ENCODE measurements around the gene CGN.
"Not testable (repeated sequence)": the region's sequence is repeated elsewhere in the genome, so short reads cannot be mapped to it uniquely, and the experiment has no call there.

Gene CGN

DNA sequence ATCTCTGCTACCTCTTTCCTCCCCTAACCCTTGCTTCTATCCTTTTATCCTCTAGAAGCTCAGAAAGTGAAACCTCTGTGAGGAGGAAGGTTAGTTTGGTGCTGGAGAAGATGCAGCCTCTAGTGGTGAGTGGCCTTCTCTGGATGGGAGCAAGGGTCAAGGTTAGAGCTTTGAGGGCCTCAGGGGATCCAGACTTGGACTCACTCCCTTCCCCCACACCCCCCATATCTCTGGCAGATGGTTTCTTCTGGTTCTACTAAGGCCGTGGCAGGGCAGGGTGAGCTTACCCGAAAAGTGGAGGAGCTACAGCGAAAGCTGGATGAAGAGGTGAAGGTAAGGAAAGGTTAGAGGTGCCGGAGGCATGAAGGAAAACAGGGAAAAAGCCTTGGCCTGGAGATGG lies 9.2 kb downstream of the CGN start:
- no peak for DNase-seq (ENCODE audit: low read depth in 2 of 2, low spot score in 1 of 2)

DNA sequence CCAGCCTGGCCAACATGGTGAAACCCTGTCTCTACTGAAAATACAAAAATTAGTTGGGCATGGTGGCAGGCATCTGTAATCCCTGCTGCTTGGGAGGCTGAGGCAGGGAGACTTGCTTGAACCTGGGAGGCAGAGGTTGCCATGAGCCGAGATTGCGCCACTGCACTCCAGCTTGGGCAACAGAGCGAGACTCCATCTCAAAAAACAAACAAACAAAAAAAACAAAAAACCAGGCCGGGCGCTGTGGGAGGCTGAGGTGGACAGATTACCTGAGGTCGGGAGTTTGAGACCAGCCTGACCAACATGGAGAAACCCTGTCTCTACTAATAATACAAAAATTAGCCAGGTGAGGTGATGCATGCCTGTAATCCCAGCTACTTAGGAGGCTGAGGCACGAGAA lies 11.2 kb downstream of the CGN start:
- DNase-seq (ENCODE audit: low read depth in 2 of 2, low spot score in 1 of 2), result not testable (repeated sequence)

DNA sequence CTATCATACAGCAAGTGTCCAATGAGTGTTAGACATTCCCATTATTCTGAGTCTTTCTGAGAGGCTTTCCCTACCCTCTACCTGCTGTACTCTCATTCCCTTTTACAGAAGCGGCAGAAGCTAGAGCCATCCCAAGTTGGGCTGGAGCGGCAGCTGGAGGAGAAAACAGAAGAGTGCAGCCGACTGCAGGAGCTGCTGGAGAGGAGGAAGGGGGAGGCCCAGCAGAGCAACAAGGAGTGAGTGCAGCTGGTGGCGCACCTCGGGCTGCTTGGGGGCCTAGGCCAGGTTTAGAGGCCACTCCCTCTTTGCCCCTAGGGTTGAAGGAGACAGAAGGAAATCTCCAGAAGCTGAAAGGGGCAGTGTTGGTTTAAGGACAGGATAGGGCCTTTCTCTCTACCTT lies 12.1 kb downstream of the CGN start:
- no peak for DNase-seq (ENCODE audit: low read depth in 2 of 2, low spot score in 1 of 2)

DNA sequence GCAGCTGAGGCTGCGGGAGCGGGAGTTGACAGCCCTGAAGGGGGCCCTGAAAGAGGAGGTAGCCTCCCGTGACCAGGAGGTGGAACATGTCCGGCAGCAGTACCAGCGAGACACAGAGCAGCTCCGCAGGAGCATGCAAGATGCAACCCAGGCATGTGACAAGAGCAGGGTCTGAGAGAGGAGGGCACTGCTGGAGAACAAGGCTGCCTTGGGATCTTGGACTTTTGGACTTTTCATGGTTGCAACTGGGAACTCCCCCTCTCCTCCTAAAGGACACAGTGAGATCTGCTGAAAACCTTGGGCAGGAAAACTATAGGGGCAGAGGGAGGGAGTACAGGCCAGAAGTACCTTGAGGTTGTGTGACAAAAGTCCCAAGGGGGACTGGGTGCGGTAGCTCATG lies 13.5 kb downstream of the CGN start:
- no peak for DNase-seq (ENCODE audit: low read depth in 2 of 2, low spot score in 1 of 2)

DNA sequence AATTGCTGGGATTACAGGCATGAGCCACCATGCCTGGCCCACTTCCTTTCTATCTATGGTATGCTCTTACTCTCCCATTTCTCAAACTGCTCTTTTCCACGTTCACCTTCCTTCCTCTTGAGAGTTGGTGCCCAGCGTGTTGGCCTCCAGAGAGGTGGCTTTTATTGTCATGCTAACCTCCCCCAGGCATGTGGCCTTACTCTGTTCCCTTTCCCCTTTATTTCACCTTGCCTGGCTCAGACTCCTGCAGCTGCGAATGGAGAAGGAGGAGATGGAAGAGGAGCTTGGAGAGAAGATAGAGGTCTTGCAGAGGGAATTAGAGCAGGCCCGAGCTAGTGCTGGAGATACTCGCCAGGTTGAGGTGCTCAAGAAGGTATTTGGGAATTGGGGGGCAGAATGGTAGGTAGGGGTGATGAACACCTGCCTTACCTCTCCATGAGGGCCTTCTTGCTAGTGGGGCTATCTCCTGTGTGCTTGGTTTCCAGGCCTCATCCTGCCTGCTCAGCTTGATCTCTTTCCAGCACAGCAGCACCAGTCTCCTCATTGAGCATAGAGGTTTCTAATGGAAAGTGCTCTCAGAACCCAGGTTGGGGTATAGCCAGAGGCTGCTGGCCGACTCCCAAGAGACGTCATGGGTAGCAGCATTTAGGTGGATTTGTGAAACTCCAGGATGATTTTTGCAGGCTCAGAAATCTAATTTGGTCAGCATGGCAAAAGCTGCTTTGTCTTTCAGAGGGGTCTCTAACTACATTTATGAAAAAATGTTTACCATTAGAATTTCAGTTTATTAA lies 15.7 kb downstream of the CGN start:
- DNase-seq (ENCODE audit: low read depth in 2 of 2, low spot score in 1 of 2), result no peak

DNA sequence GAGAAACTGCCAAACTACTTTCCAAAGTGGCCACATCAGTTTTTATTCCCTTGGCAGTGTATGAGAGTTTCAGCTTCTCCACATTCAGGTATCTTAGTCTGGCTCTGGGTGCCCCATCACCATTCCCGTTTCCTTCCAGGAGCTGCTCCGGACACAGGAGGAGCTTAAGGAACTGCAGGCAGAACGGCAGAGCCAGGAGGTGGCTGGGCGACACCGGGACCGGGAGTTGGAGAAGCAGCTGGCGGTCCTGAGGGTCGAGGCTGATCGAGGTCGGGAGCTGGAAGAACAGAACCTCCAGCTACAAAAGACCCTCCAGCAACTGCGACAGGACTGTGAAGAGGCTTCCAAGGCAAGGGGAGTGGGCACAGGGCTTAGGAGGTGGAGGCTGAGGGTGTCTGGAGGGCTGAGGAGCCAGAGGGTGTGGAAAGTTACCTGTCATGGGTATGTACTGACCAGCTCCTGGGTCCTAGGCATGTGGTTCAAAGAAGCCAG lies 18.1 kb downstream of the CGN start:
- DNase-seq (ENCODE audit: low read depth in 2 of 2, low spot score in 1 of 2), result no peak

DNA sequence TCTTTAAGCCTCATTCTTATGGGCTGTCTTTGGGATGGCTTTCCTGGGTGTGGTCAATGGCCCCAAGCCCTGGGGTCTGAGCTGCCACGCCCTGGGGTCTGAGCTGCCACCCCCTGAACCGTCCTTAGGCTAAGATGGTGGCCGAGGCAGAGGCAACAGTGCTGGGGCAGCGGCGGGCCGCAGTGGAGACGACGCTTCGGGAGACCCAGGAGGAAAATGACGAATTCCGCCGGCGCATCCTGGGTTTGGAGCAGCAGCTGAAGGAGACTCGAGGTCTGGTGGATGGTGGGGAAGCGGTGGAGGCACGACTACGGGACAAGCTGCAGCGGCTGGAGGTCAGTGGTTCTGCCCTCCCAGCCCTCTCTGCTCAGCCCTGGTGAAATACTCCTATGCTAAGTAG lies 18.6 kb downstream of the CGN start:
- DNase-seq (ENCODE audit: low read depth in 2 of 2, low spot score in 1 of 2), result no peak

DNA sequence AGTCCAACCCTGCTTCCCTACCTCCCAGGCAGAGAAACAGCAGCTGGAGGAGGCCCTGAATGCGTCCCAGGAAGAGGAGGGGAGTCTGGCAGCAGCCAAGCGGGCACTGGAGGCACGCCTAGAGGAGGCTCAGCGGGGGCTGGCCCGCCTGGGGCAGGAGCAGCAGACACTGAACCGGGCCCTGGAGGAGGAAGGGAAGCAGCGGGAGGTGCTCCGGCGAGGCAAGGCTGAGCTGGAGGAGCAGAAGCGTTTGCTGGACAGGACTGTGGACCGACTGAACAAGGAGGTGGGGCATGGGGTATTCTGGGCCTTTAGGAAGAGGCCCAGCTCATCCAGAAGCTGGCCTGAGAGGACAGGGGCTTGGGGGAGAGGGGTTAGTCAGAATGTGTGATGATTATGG lies 19.3 kb downstream of the CGN start:
- no peak for DNase-seq (ENCODE audit: low read depth in 2 of 2, low spot score in 1 of 2)

DNA sequence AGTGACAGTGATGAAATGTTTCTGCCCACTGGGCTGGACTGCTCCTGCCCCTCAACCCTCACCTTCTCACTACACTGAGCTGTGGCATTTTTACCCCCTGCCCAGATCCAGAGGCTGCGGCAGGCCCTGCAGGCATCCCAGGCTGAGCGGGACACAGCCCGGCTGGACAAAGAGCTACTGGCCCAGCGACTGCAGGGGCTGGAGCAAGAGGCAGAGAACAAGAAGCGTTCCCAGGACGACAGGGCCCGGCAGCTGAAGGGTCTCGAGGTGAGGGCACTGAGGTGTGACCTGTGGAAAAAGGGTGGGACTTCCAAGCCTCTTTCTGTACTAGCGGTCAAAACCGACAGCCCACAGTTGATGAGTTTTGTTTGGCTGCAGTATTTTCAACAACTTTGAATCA lies 22.7 kb downstream of the CGN start:
- no peak for DNase-seq (ENCODE audit: low read depth in 2 of 2, low spot score in 1 of 2)

DNA sequence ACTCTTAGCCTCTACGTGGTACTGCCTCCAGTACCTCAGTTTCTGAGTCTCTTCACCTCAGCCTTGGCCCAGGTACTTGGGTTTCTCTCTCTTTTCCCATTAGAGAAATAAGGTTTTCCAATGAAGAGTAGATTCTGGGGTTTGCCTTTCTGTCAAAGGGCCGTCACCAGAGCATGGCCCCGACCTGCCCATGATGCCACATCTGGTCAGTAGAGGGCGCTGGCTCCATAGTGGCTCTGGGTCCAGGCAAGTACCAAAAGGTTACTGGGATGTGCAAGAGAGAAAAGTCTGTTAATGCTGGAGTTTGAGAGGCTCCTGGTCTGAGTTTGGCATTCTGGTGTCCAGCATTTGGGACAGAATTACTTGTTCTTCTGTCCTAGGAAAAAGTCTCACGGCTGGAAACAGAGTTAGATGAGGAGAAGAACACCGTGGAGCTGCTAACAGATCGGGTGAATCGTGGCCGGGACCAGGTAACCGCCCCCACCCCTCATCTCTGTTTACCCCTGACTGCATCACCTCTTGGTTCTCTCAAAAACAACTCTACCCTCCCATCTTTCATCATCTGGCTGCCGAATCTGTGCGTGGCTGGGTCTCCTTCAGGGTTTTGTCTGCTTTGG lies 23.6 kb downstream of the CGN start:
- peak; percentile 45 to 61 for DNase-seq (ENCODE audit: low read depth in 2 of 2, low spot score in 1 of 2)

DNA sequence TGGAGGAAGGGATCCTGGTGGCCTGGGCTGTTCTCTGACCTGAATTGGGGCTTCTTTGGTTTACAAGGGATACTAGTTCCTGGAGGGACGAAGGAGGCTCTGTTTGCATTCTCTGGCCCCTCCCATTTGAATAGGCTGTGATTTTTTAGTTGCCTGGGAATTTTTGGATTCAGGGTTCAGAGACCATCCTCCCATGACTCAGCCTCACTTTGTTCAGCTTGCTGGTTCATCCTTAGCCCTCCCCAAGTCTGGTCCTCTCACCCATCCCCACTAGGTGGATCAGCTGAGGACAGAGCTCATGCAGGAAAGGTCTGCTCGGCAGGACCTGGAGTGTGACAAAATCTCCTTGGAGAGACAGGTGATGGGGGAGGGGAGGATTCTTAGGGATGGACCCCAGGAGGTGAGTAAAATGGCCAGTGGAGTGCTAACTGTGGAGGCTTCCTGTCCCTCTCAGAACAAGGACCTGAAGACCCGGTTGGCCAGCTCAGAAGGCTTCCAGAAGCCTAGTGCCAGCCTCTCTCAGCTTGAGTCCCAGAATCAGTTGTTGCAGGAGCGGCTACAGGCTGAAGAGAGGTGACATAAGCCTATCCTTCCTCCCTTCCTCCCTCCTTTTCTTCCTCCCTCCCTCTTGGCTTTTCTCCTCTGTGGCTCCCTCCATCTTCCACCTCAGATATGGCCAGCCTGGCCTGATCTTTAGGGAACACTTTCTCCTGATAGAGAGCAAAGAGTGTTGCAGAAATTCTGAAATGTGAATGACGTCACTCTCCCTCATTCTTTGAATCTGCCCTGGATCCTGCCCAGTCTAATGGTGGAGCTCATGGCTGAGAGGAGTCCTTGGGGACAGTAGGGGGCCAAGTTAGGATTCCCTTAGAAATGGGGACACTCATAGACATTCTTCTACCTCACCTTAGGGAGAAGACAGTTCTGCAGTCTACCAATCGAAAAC lies 24.4 kb downstream of the CGN start:
- DNase-seq (ENCODE audit: low read depth in 2 of 2, low spot score in 1 of 2), result no peak

DNA sequence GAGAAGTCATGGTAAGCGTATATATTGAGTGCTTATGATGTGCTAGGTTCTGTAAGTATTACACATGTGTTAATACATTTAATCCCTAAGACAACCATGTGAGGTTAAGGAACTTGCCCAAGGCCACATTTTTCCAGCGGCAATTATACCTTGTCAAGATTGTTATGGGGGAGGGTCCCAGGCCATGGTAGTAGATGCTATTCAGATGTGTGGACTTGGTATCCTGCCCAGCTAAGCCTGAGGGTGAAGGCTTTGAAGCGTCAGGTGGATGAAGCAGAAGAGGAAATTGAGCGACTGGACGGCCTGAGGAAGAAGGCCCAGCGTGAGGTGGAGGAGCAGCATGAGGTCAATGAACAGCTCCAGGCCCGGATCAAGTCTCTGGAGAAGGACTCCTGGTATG lies 25.3 kb downstream of the CGN start:
- DNase-seq (ENCODE audit: low read depth in 2 of 2, low spot score in 1 of 2), result no peak

DNA sequence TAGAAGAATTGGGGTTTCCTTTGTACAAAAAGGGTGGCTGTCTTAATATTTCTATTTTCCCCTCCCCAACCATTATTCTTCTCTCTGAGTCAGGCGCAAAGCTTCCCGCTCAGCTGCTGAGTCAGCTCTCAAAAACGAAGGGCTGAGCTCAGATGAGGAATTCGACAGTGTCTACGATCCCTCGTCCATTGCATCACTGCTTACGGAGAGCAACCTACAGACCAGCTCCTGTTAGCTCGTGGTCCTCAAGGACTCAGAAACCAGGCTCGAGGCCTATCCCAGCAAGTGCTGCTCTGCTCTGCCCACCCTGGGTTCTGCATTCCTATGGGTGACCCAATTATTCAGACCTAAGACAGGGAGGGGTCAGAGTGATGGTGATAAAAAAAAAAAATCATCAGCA lies 25.9 kb downstream of the CGN start:
- no peak for DNase-seq (ENCODE audit: low read depth in 2 of 2, low spot score in 1 of 2)

DNA sequence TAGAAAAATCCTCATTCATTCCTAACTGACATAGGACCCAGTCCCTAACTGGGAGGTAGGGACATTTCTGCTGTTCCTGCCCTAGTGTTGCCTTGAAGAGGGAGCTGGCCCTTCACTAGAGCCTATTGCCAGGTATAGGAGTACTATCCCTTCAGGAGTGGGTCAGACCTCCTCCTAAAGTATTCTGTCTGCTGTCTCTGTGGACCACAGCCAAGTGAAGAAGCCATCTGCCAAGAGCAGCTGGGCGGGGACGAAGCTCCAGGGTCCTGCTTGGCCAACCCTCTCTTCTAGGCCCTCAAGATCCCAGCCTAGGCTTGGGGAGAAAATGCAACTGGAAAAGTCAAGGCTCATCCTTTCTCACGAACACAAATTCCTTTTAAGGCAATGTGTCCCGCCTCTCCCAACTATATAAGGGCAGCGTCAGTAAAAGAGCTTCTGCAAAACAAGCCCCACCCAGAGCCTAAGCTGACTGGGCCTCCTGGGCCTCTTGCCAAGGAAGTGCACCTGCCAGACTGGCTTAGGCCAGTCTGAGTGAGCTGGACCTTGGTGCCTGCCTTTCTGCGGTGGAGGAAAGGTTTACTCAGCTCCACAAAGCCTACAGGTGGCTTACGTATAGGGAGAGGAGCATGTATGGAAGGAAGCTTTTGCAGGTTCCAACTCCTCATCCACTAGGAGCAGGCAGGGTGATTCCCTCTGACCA lies 28.3 kb downstream of the CGN start:
- DNase-seq (ENCODE audit: low read depth in 2 of 2, low spot score in 1 of 2), result no peak

DNA sequence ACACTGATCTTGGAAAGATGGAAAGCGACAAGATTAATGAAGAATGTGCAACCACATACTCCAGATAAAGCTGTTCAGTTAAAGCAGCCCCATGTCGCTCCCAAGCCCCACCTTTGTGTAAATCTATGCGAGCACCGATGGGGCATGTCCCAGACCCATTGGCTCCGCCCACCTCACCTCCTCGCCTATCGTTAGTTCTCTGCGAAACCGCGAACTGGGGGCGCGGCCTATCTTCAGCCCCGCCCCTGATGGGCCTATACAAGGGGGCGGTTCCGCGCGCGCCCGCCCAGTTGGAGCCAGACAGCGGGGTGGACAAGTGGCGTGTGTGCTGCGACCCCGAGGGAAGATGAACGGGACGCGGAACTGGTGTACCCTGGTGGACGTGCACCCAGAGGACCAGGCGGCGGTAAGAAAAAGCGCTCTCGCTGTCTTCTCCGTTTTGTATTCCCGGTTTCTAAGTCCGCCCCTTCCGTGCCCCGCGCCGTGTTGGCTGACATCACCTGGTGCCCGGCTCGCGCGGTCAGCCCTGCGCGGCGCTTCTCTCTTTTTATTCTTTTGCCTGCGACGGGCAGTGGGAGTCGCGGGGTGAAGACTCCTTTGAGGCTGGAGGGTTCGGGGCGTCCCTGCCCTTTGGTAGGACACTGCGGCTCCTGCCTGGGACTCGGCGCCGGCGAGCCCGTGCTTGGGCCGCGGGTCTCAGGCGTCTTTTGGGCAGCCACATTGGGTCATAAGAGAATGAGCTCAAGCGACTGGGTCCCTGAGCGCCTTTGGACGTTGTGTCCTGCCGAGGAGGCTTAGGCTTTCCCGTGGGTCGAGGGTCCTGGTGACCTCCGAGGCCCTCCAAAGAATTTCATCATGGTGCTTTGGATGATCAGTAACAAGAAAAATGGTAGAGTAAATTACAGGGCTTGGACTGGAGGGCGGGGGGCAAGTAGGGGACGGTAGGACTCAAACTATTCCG lies 29.1 kb downstream of the CGN start, which contains the start of gene TUFT1:
TSS of gene TUFT1 (plus strand) at position 289 of the 961 bp plus-strand sequence. CDS start at position 347, 58 bp downstream.
- DNase-seq (ENCODE audit: low read depth in 2 of 2, low spot score in 1 of 2), result peak; percentile 85

DNA sequence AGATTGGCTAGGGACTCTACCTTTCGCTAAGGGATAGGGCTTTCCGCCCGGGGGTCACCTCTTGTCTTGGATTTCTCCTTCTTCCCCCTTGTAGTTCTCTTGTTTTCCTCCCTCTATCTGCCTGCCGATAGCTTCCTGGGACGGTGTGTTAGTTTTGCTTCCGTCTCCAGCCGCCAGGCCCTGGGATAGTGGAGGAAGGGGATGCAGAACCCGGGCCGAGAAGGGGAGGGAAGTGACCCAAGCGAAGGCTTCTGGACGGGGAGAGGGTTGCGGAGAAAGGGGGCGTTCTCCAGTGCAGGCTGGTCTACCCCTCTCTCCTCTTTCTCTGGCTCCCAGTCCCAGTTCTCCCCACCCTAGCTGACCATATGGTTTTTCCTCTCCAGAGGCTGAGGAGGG lies 29.8 kb downstream of the CGN start:
- DNase-seq (ENCODE audit: low read depth in 2 of 2, low spot score in 1 of 2), result no peak

DNA sequence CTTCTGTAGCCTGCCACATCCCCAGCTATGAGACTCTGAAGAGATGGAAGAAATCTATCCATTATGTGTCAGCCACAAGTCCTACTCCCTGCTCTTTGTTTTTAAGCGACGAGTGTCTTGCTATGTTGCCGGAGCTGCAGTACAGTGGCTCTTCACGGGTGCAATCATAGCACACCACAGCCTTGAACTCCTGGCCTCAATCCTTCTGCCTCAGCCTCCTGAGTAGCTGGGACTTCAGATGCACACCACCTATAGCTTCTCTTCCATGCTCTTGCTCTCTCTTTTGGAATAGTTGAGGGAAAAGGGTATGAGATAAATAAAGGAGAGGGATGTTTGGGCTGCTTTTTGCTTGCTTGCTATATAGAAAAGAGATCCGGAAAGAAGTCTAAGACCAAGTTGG lies 30.6 kb downstream of the CGN start:
- DNase-seq (ENCODE audit: low read depth in 2 of 2, low spot score in 1 of 2), result no peak

DNA sequence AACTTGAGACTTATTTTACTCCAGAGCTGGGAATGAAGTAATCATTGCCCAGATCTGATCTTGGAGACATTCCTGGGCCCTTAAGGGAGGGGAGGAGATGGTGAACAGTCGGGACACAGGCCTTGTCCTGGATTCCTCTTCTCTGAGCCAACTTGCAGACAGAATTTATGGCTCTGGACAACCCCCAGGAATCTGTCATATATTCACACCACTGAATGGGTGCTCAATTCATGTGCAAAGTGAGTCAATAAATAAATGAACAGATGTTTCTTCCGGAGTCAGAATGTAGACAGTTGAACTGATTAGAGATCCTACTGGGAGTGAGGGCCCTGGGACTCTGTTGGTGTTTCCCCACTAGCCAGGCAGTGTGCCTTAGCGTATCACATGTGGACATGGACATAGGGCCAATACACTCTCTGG lies 31.5 kb downstream of the CGN start:
- DNase-seq (ENCODE audit: low read depth in 2 of 2, low spot score in 1 of 2), result no peak

DNA sequence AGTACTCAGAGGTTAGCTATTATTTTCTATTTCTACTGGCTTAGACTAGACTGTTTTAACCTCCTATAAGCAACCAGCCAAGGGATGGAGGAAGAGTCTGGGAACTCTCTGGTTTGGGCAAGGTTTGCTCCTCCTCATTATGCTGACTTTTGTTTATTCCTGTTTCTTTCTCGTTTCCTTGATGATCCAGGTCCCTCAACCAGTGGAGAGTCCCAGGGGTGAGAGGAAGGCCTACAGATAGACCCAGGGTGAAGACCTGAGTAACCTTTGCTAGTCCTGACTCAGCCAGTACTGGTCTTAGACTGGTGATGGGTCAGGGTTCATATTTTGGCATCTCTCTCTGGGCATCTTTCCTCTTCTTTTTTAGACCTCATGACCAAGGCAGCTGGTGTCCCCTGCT lies 34.4 kb downstream of the CGN start:
- DNase-seq (ENCODE audit: low read depth in 2 of 2, low spot score in 1 of 2), result no peak

All from stimulated activated CD8-positive, alpha-beta memory T cell treated with anti-CD3 and anti-CD28 coated beads, Interleukin-4, amount 100 ng/mL, for 4 hours (primary cell).